ENCODE results near the gene CBX6.

CBX6 gene

GRCh38 chr22:38872831-38873248 is 824 bp upstream of the CBX6 start (continued):
- no peak for TF ChIP-seq TSHZ1 (tag by site-specific recombination; IDR thresholded peaks at IDR 0.05; ENCODE audit: borderline replicate concordance)
- no peak for TF ChIP-seq ZNF624 (tag by site-specific recombination; IDR thresholded peaks at IDR 0.05)
- no peak; the same call in 1 of the 2 replicates for TF ChIP-seq ZNF398 (tag by site-specific recombination; IDR thresholded peaks at IDR 0.05)
- peak; percentile 9; the same call in 1 of the 2 replicates for TF ChIP-seq KLF17 (tag by site-specific recombination; IDR thresholded peaks at IDR 0.05)
- peak; percentile 50; the same call in 1 of the 2 replicates for TF ChIP-seq ZIC2 (tag by site-specific recombination; IDR thresholded peaks at IDR 0.05)
- TF ChIP-seq ZNF157 (tag by site-specific recombination; IDR thresholded peaks at IDR 0.05), result no peak
- peak; percentile 89 for TF ChIP-seq ZEB2 (tag by site-specific recombination; IDR thresholded peaks at IDR 0.05)
- TF ChIP-seq ZNF660 (tag by site-specific recombination; IDR thresholded peaks at IDR 0.05), result 0 out of 2 replicates have a peak, but pooled peaks have one; percentile 5
- TF ChIP-seq SP3 (tag by site-specific recombination; IDR thresholded peaks at IDR 0.05), result 0 out of 2 replicates have a peak, but pooled peaks have one; percentile 33
- TF ChIP-seq PBX3 (CRISPR knock-in tag; IDR thresholded peaks at IDR 0.05), result no peak
- TF ChIP-seq KLF1 (tag by site-specific recombination; IDR thresholded peaks at IDR 0.05), result 0 out of 2 replicates have a peak, but pooled peaks have one; percentile 7
- no peak for TF ChIP-seq PRDM1 (tag by site-specific recombination; IDR thresholded peaks at IDR 0.05)
- no peak for TF ChIP-seq ZNF449 (tag by site-specific recombination; IDR thresholded peaks at IDR 0.05)
- TF ChIP-seq TCF7L2 (IDR thresholded peaks at IDR 0.05; ENCODE audit: borderline replicate concordance, low read depth, low read length), result no peak
- TF ChIP-seq ZNF558 (tag by site-specific recombination; IDR thresholded peaks at IDR 0.05), result 0 out of 2 replicates have a peak, but pooled peaks have one; percentile 34

GRCh38 chr22:38871360-38872171 is 450 bp downstream of the CBX6 start:
- POLR2A ChIA-PET, result interaction anchor here (0.6 to 1.5 kb wide), 6 partner anchors 53 to 243 kb away, joined by 3 to 6 read pairs (median 4); partner anchors contain the start of gene APOBEC3B
- Histone ChIP-seq H3K4me3 (ENCODE audit: low read depth, low read length) (peak overlapping the region; percentile 75), H3K27ac (ENCODE audit: extremely low read depth, low read depth, low read length) (peak overlapping the region; percentile 84), H3K9me3 (ENCODE audit: control insufficient read depth, insufficient read depth, low read depth, low read length) (no peaks in the 10 kb centered on the region), H3K4me1 (ENCODE audit: control insufficient read depth, insufficient read depth, low read length) (peaks cover 15% of the 10 kb centered on the region), H3K36me3 (ENCODE audit: control insufficient read depth in 2 of 2, insufficient read depth in 1 of 2, low read length in 2 of 2) (peaks cover 13 to 36% of the 10 kb centered on the region in 2 experiments)
- CTCF ChIA-PET, result interaction anchor here (0.6 to 5.1 kb wide), 24 partner anchors 14 to 581 kb away, joined by 3 to 128 read pairs (median 4); no protein-coding TSS in a partner anchor
- TF ChIP-seq ZIC2 (tag by site-specific recombination; IDR thresholded peaks at IDR 0.05) (peak; percentile 44), YY1 (tag by site-specific recombination; IDR thresholded peaks at IDR 0.05) (no peak), HOXC10 (CRISPR knock-in tag; IDR thresholded peaks at IDR 0.05) (0 out of 2 replicates have a peak, but pooled peaks have one; percentile 44), MZF1 (tag by site-specific recombination; IDR thresholded peaks at IDR 0.05; ENCODE audit: borderline replicate concordance) (peak; percentile 19; the same call in 1 of the 2 replicates), ZNF280C (tag by site-specific recombination; IDR thresholded peaks at IDR 0.05) (no peak), ZBTB20 (tag by site-specific recombination; IDR thresholded peaks at IDR 0.05) (peak; percentile 76), PATZ1 (tag by site-specific recombination; IDR thresholded peaks at IDR 0.05) (peak; percentile 83)

All from HEK293 (cell line).